ENCODE data around the gene RALBP1. TPM values are rescaled to one million over a fixed set of nuclear protein-coding genes. Genes with fewer than 3 reads are reported as not detected.
"Not testable (repeated sequence)": the region's sequence is repeated elsewhere in the genome, so short reads cannot be mapped to it uniquely, and the experiment has no call there.

RALBP1 gene
- total RNA-seq, 2 donors from 2014 or later, result 22.1 to 29.6 TPM

GRCh38 chr18:9468998-9469397, 6.3 kb upstream of the RALBP1 start:
- intact Hi-C loops (cut with DNase I), result no loop called here
- no peak overlapping the region for H3K4me3 ChIP-seq

GRCh38 chr18:9469685-9470084, 5.6 kb upstream of the RALBP1 start:
- ATAC-seq (no peak), DNase-seq (no peak)
- no peaks in the 10 kb centered on the region for H3K36me3 ChIP-seq (replicated peaks in 1 of 2; ENCODE audit: insufficient read depth in 1 of 2, low read depth in 2 of 2)
- peaks cover 0 to 2% (median 0%) of the 10 kb centered on the region in 3 donors for H3K9me3 ChIP-seq
- H3K4me1 ChIP-seq, result peaks cover 5% of the 10 kb centered on the region
- intact Hi-C loops (cut with DNase I), result no loop called here
- H3K27me3 ChIP-seq, result no peaks in the 10 kb centered on the region
- no peak for TF ChIP-seq POLR2A (IDR thresholded peaks at IDR 0.05)
- no peak for TF ChIP-seq CTCF (IDR thresholded peaks at IDR 0.05)
- H3K4me3 ChIP-seq, result no peak overlapping the region
- H3K27ac ChIP-seq, result no peak overlapping the region

More at GRCh38 chr18:9468998-9469397, 6.3 kb upstream of the RALBP1 start:
- TF ChIP-seq CTCF (IDR thresholded peaks at IDR 0.05), result no peak
- no peak for TF ChIP-seq POLR2A (IDR thresholded peaks at IDR 0.05)
- H3K4me1 ChIP-seq, result no peaks in the 10 kb centered on the region
- WGBS, 2 donors, result 71 to 84% methylated on average over 3 of the region's 3 CpGs
- ATAC-seq, result no peak
- DNase-seq, result no peak
- peaks cover 0 to 2% (median 0%) of the 10 kb centered on the region in 3 donors for H3K9me3 ChIP-seq
- H3K27me3 ChIP-seq, result no peaks in the 10 kb centered on the region
- no peak overlapping the region for H3K27ac ChIP-seq
- H3K36me3 ChIP-seq (replicated peaks in 1 of 2; ENCODE audit: insufficient read depth in 1 of 2, low read depth in 2 of 2), result no peaks in the 10 kb centered on the region

GRCh38 chr18:9474108-9474982, 968 bp upstream of the RALBP1 start:
- H3K4me3 ChIP-seq, result peak overlapping the region; percentile 1 to 69
- H3K9me3 ChIP-seq, result no peaks in the 10 kb centered on the region
- intact Hi-C loops (cut with DNase I), result no loop called here
- peak; percentile 59 for ATAC-seq
- peak overlapping the region; percentile 75 to 96 (median 89) for H3K27ac ChIP-seq
- peak in 1 of 4 donors; percentile 12 for DNase-seq
- TF ChIP-seq POLR2A (IDR thresholded peaks at IDR 0.05) (no peak), CTCF (IDR thresholded peaks at IDR 0.05) (peak in 1 of 7 experiments; percentile 14)
- H3K27me3 ChIP-seq, result no peaks in the 10 kb centered on the region
- 24 to 35% methylated on average over 30 to 37 of the region's 37 CpGs for WGBS, 2 donors
- H3K4me1 ChIP-seq, result peaks cover 18% of the 10 kb centered on the region
- no peaks in the 10 kb centered on the region for H3K36me3 ChIP-seq (replicated peaks in 1 of 2; ENCODE audit: insufficient read depth in 1 of 2, low read depth in 2 of 2)

GRCh38 chr18:9475643-9476591, 604 bp downstream of the RALBP1 start:
- Histone ChIP-seq H3K4me3 (peak overlapping the region; percentile 62 to 66), H3K27me3 (no peaks in the 10 kb centered on the region), H3K27ac (peak overlapping the region; percentile 66 to 96 (median 84)), H3K4me1 (peaks cover 18% of the 10 kb centered on the region), H3K9me3 (no peaks in the 10 kb centered on the region), H3K36me3 (replicated peaks in 1 of 2; ENCODE audit: insufficient read depth in 1 of 2, low read depth in 2 of 2) (no peaks in the 10 kb centered on the region)
- intact Hi-C loops (cut with DNase I), result no loop called here
- TF ChIP-seq CTCF (IDR thresholded peaks at IDR 0.05) (no peak), POLR2A (IDR thresholded peaks at IDR 0.05) (no peak)
- peak in 2 of 4 donors; percentile 13 to 16 for DNase-seq
- ATAC-seq, result no peak
- WGBS, 2 donors, result 0 to 1% methylated on average over 18 to 58 of the region's 59 CpGs

GRCh38 chr18:9476949-9477348, 1.6 kb downstream of the RALBP1 start:
- H3K4me3 ChIP-seq; H3K9me3 ChIP-seq; H3K27ac ChIP-seq; intact Hi-C loops (cut with DNase I); DNase-seq; H3K36me3 ChIP-seq (replicated peaks in 1 of 2; ENCODE audit: insufficient read depth in 1 of 2, low read depth in 2 of 2); ATAC-seq; H3K27me3 ChIP-seq: not testable (repeated sequence)
- peaks cover 18% of the 10 kb centered on the region for H3K4me1 ChIP-seq
- 90 to 93% methylated on average over 12 of the region's 12 CpGs for WGBS, 2 donors

All from body of pancreas (tissue), 4 donors.